GM19463 (cell line): Measurements from ENCODE around the gene TENM4.

ENCODE experiments used
- ATAC-seq: cut with Tn5 transposase; IDR thresholded peaks from one replicate; pipeline ENCODE4 v1.9.1; 2021; ENCODE audit warnings: mild to moderate bottlenecking, moderate library complexity; ENCODE audit not compliant: unreplicated experiment

TENM4 gene

GRCh38 chr11:78952890-78953289 is 487.9 kb downstream of the TENM4 start:
- no peak for ATAC-seq

- ATAC-seq = no peak
Observed at GRCh38 chr11:78952175-78952574, 488.7 kb downstream of the TENM4 start.

GRCh38 chr11:78949976-78950690 is 490.7 kb downstream of the TENM4 start:
- ATAC-seq = no peak

- no peak for ATAC-seq
Observed at GRCh38 chr11:78946945-78947902, 493.6 kb downstream of the TENM4 start.

DNA sequence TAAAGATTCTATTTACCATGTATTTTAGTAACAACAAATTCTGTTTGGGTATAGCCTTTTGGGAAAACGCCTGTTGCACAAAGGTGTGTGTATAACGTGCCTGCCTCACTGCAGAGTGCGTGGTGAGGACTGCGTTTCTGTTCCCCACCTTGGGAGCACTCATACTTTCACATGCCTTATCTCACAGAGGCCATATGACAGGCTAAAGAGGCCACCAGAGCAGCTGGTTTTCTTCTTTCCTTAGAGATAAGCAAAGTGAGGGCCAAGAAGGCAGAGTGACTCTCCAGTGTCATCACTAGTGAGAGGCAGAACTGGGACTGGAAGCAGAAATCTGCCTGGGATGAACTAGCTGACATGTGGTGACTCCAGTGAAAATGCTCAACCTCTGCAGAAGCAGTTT is 497.0 kb downstream of the TENM4 start:
- no peak for ATAC-seq

DNA sequence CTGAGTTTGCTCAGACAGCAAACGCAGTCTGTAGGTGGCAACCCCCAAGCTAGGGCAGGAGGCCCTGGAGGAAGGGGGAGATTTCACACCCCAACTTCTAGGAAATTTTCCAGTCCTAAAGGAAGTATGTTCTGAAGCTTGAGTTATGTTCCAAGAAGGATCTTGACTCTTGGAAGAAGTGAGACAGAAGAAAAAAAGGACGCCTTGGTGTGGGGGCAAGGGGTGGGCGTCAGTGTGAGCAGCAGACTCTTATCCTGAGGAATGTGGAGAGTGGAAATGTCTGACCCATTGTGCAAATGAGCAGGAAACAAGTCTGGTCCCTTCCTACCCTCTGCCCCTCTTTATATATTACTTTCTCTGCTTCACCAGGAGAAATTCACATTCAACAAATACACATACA is 497.7 kb downstream of the TENM4 start:
- no peak for ATAC-seq

DNA sequence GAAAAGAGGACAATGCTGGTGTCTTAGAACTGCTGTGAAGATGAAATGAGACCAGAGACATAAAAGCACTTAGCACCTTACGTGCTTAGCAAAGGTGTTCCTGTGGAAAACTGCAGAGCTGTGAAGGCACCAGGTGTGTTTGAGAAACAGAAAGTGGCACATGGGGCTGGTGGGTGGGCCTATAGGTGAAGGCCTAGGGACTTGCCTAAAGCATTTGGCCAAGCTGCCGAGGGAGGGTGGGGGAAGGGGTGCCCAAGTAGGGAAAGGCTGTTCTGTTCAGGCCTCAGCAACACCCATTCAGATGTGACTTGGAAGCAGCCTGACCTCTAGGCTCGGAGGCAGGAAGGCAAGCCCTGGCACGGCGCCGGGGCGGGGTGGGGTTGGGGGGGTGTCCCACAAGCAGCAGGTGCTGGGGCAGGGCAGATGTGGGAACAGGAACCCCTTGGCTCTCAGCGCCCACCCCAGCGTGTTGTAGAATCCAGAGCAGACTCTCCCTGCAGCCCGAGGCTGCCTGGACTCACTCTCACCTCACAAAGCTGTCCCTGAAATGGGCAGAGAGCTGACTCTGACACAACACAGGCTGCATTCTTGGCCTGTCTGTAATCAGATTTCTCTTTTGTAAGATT is 499.5 kb downstream of the TENM4 start:
- no peak for ATAC-seq

- ATAC-seq = no peak
Observed at GRCh38 chr11:78940500-78941225, 500.2 kb downstream of the TENM4 start.

DNA sequence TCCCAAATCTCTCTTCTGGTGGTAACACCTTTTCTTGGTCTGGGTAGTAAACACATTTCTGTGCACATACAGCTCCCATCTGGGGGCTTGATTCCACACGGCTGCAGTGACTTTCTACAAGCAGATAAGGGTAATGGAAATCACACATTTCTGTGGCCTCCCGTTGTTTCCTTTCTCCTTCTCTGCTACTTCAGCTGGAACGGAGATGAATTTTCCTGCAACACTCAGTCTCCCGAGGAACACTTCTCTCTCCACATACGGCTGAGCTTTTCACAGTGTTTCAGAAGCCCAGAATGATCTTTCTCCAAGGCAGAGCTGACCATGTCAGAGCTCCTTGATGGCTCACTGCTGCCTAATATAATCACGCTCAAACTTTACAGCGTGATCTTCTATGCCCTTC is 501.9 kb downstream of the TENM4 start:
- ATAC-seq = no peak

DNA sequence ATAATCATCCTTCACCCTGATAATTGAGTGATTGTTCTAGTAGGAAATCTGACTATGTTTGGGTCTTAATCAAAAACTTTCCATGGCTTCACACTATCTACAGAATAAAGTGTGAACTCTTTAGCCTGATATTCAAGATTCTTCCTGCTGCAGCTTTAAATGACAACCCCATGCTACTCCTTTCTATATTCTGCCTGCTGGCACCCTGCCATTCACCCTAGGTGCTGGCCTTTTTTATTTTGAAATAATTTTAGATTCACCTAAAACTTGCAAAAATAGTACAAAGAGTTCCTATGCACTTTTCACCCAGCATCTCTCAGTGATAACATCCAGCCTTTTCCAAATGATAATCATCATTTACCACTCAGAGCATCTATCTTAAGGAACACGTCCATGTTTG is 502.8 kb downstream of the TENM4 start:
- no peak for ATAC-seq

DNA sequence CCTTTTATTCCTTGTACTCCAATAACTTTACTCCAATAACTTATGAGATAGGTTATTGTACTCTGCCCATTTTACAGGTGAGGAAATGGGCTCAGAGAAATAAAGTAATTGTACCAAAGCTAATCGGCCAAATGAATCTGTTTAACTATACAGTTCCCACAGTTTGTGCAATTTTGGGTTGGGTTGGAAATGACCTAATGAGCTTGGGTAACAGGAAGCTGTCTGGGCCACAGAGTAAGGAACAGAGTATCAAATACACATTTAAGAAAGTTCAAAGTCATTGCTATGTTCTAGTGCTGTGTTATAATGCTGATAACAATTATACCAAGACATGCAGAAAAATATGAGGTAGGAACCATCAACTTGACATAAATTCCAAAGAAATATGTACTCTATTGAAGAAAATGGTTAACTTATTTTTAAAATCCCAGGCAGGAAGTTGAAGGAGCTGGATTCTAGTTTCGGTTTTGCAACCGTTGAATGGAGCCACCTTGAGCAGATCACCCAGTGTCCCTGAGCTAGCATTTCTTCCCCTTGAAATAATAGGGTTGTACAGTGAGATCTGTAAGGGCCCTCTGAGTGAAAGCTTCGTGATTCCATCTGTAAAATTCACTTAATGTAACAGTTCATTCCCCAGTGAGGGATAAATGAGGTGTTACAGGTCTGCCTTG is 505.3 kb downstream of the TENM4 start:
- no peak for ATAC-seq

DNA sequence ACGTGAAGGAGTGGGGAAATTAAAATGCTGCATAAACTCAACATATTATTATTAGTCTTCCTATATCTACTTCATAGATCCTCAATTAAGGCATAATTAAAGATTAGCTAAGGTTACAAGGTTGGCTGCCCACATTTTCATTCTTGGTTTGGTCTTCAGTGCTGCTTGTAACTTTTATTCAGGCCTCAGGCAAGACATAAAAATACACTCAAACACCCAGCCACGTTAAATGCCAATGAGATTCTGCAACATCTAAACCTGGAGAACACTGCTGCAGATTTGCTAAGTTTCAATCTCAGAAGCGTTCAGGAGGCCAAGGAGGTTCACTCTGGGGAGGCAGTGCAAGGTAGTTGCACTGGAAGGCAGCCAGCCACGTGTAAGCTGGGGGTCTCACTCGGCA is 507.5 kb downstream of the TENM4 start:
- no peak for ATAC-seq

DNA sequence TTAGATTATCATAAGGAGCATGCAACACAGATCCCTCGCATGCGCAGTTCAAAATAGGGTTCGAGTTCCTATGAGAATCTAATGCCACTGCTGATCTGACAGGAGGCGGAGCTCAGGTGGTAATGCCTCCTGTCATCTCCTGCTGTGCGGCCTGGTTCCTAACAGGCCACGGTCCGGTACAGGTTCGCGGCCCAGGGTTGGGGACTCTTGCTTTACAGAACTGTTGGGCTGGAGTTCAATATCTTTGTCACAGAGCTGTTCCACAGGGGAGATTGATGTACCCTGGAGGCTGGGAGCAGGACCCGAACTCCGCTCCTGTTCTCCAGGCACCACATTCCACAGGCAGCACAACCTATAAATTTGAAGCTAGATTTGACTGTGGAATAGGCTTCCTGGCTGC is 508.1 kb downstream of the TENM4 start:
- ATAC-seq = no peak

DNA sequence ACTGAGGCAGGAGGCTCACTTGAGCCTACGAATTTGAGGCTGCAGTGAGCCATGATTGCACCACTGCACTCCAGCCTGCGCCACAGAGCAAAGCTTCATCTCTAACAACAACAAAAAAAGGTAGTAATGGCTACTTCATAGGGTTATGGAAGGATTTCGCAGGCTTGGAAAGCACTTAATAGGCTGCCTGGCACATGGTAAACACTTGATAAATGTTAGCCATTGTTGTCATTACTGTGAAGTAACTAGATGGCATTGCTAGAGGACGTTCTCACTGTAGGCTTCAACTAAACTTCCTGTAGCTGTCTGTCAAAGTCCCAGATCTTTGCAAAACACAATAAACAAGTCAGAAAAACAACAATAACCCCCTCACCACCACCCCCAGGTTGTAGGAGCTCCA is 508.9 kb downstream of the TENM4 start:
- no peak for ATAC-seq

DNA sequence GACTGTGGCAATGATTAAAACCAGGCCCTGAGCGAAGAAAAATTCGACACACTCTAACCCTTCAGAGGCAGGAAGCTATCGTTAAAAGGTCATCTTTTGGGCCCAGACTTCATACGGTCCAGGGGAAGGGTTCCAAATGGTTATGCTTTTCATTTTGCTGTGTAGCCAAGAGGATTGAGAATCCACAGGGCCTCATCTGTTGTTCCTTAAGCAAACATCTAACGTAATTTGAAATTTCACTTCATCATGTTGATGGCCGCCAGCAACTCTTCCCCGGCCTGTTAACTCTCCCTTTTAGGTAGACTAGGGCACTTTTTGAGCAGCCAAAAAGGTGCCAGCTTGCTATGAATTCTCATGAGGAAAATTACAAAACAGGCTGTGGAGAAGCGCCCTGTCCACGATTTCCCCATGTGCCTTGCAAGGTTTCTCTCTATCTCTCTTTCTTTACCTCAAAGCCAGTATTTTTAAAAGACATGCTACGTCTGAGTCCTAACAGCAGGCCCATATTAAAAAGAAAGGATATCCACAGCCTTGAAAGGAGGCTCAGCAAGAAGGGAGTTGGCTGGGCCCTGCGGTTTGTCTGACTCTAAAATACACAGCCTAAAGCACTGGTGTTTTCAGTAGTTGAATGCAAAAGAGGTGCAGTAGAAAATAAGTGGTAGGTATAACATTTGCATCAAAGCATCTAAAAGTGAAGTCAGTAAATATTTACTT is 509.9 kb downstream of the TENM4 start:
- ATAC-seq = no peak

GRCh38 chr11:78929906-78930220 is 511.0 kb downstream of the TENM4 start:
- ATAC-seq = no peak

DNA sequence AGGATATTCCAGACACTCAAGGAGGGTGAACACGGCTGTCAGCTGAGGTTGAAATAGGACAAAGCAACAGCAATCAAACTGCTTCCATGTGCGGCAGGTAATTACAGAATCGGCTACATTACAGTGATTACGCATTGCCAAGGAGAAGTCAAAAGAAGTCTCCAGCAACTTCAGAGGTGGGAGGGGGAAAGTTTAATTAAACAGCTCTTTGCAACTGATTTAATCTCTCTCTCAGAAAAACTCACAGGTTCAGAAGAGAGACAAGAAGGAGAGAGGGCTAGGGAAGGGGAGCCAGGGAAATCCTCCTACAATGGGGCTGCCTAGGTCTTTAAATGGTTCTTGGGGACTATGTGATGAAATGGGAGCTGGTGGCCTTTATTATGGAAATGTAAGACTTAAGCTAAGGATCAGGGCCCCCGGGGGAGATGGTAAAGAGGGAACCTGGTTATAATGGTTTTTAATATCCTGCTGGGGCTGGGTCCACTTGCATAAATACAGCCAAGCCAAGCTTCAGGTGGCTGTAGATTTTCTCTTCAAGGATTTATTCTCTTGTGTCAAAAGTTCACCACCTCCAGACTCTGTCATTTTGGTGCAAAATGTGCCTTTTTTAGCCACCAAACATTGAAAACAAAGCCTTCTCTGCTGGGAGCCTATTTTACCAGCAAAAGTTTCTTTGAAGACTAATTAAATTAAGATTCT is 511.5 kb downstream of the TENM4 start:
- ATAC-seq = no peak

DNA sequence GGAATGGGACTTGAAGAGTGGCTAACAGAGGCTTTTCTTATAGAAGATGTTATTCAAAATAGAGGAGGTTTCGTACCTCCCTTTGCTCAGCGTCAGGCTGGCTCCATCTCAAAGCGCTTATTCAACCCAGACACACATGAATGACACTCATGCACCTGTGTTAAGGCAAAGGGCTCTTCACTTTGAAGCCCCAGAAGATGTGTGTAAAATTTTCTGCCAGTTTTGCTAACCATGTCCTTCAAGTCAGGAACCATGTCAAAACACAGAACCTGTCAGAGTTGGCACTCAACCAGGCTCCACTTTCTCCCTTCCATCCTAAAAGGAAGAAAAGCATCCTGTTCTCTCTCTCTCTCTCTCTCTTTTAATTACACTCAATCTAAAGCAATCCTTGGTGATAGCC is 513.3 kb downstream of the TENM4 start:
- ATAC-seq = no peak

DNA sequence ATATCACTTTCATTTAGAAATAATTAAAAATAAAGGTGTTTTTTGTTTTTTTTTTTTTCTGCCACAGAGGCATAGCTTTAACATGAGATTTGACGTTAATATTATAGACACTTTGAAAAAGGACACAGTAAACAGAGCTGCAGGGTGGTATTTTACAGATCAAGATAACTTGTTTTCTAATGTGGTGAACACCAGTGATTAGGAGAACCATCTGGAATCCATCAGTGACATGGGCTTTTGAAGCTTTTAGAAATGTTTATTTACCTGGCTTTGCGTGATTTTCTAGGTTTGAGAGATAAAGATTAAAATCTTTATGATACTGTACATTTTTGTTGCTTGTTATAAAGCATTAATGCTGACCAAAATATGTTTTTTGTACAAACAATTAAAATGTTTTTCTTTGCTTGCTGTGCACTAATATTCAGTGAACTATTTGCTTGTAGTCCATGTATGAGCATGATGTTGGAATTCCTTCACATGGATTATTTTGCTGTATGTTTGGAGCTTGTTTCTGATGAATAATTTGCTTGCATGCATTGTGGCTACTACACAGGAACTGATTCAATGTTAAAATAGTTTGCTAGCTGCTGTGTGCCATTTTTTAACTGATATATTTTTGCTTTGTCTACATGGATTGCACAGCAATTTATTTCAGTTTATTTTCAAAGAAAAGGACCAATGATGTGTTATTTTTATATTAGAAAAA is 514.0 kb downstream of the TENM4 start:
- no peak for ATAC-seq
